HG03457 (cell line): Measurements from ENCODE around the gene LMX1B.
"Not testable (repeated sequence)": the region's sequence is repeated elsewhere in the genome, so short reads cannot be mapped to it uniquely, and the experiment has no call there.

Source experiments
- ATAC-seq: cut with Tn5 transposase; IDR thresholded peaks from one replicate; pipeline ENCODE4 v1.9.1; 2021; ENCODE audit warnings: moderate number of reproducible peaks; ENCODE audit not compliant: unreplicated experiment

Gene LMX1B

GRCh38 chr9:126652140-126652582, 38.4 kb downstream of the LMX1B start:
- ATAC-seq: no peak

GRCh38 chr9:126654124-126654523, 40.4 kb downstream of the LMX1B start:
- no peak for ATAC-seq

- ATAC-seq: not testable (repeated sequence)
These were observed 42.5 kb downstream of the LMX1B start for GRCh38 chr9:126656214-126656613.

GRCh38 chr9:126658201-126658825, 44.6 kb downstream of the LMX1B start:
- ATAC-seq: no peak

- no peak for ATAC-seq
These were observed 45.3 kb downstream of the LMX1B start for GRCh38 chr9:126658956-126659555.

- ATAC-seq: no peak
These were observed 47.4 kb downstream of the LMX1B start for GRCh38 chr9:126661122-126661520.

- ATAC-seq: no peak
These were observed 48.0 kb downstream of the LMX1B start for GRCh38 chr9:126661521-126662251.

GRCh38 chr9:126663661-126664072, 49.9 kb downstream of the LMX1B start:
- no peak for ATAC-seq

- no peak for ATAC-seq
These were observed 51.3 kb downstream of the LMX1B start for GRCh38 chr9:126664900-126665643.

GRCh38 chr9:126665644-126666035, 51.9 kb downstream of the LMX1B start:
- ATAC-seq: no peak

GRCh38 chr9:126666155-126666803, 52.6 kb downstream of the LMX1B start:
- no peak for ATAC-seq

GRCh38 chr9:126667190-126668055, 53.7 kb downstream of the LMX1B start:
- ATAC-seq: no peak

GRCh38 chr9:126668058-126668457, 54.3 kb downstream of the LMX1B start:
- ATAC-seq: no peak

GRCh38 chr9:126669108-126669507, 55.4 kb downstream of the LMX1B start:
- no peak for ATAC-seq

- ATAC-seq: no peak
These were observed 56.5 kb downstream of the LMX1B start for GRCh38 chr9:126670270-126670669.

GRCh38 chr9:126671381-126671831, 57.7 kb downstream of the LMX1B start:
- no peak for ATAC-seq

GRCh38 chr9:126671983-126672382, 58.3 kb downstream of the LMX1B start:
- no peak for ATAC-seq

- ATAC-seq: no peak
These were observed 59.0 kb downstream of the LMX1B start for GRCh38 chr9:126672634-126673284.

- ATAC-seq: no peak
These were observed 60.1 kb downstream of the LMX1B start for GRCh38 chr9:126673689-126674364.
